GM18870 (cell line): Measurements from ENCODE around the gene C9orf78.

Experiments
- ATAC-seq: cut with Tn5 transposase; IDR thresholded peaks from one replicate; pipeline ENCODE4 v1.9.1; 2021; ENCODE audit warnings: moderate library complexity; ENCODE audit not compliant: unreplicated experiment

The C9orf78 gene

GRCh38 chr9:129777769-129778130 is 57.3 kb downstream of the C9orf78 start:
- no peak for ATAC-seq
